Stimulated activated CD4-positive, alpha-beta T cell treated with anti-CD3 and anti-CD28 coated beads, Interleukin-15, amount 100 ng/mL, for 1 hour (primary cell): ENCODE results near the gene STRN3.

ENCODE experiments used
- DNase-seq, 2 donors: peaks; one replicate each; pipeline ENCODE4 v3.0.0-alpha.2; 2020; ENCODE audit warnings: low read depth in 1 of 2, low spot score in 1 of 2

Gene STRN3

DNA sequence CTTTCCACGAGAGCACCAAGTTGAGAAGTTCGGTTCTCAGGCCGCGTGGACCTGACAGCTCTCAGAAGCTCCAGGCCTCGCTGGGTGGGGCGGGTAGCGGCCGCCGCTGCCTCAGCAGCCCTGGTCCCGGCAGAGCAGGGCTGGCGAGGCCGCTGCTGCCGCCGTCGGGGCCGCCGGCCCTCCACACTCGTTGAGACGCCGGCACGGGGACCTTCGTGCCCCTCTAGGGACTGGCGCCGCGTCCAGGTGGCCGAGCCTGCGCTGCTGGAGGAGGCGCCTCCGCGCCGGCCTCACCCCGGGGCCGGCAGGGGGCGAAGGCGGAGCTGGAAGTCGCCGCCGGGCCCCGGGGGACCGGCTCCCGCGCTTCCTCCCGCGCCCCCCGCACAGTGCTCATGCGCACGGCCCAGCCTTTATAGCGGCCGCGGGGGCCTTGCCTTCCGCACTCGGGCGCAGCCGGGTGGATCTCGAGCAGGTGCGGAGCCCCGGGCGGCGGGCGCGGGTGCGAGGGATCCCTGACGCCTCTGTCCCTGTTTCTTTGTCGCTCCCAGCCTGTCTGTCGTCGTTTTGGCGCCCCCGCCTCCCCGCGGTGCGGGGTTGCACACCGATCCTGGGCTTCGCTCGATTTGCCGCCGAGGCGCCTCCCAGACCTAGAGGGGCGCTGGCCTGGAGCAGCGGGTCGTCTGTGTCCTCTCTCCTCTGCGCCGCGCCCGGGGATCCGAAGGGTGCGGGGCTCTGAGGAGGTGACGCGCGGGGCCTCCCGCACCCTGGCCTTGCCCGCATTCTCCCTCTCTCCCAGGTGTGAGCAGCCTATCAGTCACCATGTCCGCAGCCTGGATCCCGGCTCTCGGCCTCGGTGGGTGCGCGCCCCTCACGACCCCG, 151.8 kb downstream of the STRN3 start, which contains the start of gene COCH:
Gene COCH, plus strand, starts transcription at position 440 of the 879 bp plus-strand sequence. Its CDS starts 380 bp downstream, at position 820.
- no peak for DNase-seq

DNA sequence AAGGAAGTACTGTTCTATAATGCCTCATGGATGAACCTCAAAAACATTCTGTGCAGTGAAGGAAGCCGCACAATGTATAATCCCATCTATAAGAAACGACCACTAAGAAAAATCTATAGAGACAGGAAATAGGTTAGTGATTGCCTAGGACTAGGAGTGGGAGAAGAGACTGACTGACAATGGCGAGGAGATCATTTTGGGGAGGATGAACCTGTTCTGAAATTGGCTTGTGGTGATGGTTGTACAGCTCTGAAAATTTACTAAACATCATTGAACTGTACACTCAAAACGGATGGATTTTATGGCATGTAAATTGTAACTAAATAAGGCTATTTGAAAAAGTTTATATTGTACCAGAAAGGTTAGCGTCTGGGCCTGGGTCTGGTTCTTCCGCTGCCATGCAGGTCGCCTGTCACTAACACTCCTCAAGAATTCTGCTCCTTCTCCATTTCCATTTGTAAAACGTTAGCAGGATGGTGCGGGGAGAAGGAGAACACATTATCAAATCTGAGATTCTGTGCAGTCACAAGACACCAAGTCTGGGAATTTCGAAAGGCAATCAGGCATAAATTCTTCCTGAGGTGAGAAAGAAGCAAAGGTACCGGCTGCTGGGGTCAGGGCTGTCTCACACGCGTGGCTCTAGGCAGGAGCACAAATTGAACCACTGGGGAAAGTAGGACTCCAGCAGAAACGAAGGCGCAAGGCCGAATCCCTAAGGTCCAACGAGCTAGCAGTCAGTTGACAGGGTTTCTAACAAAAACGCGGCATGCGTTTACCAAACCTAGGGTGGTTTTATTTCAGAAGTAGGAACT, 152.7 kb downstream of the STRN3 start:
- no peak for DNase-seq

GRCh38 chr14:30872602-30873001, 153.6 kb downstream of the STRN3 start:
- no peak for DNase-seq

GRCh38 chr14:30869551-30870155, 156.5 kb downstream of the STRN3 start:
- no peak for DNase-seq

- no peak for DNase-seq
Observed at GRCh38 chr14:30868736-30869135, 157.4 kb downstream of the STRN3 start.

GRCh38 chr14:30864934-30865333, 161.2 kb downstream of the STRN3 start:
- DNase-seq: no peak

- DNase-seq: no peak
Observed at GRCh38 chr14:30861200-30861599, 165.0 kb downstream of the STRN3 start.

- DNase-seq: no peak
Observed at GRCh38 chr14:30855345-30856037, 170.7 kb downstream of the STRN3 start.

DNA sequence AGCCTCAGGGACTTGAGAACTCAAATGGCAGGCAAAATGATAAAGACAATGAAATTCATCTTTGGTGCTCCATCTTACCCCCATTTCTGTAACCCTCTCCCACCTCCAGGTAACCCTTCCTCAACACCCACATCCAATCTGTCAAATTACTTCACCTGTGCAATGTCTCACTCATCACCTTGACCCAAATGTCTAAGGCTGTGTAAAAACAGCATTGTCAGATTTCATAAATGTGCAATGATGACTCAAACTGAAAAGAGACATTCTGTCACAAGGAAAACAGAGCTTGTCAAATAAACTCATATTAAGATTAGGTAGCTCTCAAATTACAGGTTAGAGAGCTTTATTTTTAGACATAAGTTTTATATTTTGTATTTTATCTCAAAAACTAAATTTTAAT, 171.7 kb downstream of the STRN3 start:
- no peak for DNase-seq

GRCh38 chr14:30853946-30854345, 172.2 kb downstream of the STRN3 start:
- no peak for DNase-seq

DNA sequence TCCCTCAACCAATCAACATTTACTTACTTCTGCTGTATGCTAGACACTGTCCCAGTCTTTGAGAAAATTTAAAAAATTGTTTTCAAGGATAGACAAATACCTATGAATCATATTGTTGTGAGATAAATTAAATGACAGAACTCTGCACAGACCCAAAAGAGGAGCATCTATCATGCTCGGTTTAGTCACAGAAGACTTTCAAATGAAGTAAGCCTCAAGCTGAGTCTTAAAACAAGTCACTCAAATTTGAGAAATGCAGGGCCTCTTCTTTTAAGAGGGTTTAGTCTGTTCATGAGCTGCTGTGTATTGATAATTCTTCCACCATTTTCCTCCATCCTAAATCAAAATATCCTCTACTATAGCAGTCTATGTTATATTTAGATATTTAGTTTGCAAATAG, 176.2 kb downstream of the STRN3 start:
- no peak for DNase-seq

GRCh38 chr14:30849354-30849753, 176.8 kb downstream of the STRN3 start:
- DNase-seq: no peak

DNA sequence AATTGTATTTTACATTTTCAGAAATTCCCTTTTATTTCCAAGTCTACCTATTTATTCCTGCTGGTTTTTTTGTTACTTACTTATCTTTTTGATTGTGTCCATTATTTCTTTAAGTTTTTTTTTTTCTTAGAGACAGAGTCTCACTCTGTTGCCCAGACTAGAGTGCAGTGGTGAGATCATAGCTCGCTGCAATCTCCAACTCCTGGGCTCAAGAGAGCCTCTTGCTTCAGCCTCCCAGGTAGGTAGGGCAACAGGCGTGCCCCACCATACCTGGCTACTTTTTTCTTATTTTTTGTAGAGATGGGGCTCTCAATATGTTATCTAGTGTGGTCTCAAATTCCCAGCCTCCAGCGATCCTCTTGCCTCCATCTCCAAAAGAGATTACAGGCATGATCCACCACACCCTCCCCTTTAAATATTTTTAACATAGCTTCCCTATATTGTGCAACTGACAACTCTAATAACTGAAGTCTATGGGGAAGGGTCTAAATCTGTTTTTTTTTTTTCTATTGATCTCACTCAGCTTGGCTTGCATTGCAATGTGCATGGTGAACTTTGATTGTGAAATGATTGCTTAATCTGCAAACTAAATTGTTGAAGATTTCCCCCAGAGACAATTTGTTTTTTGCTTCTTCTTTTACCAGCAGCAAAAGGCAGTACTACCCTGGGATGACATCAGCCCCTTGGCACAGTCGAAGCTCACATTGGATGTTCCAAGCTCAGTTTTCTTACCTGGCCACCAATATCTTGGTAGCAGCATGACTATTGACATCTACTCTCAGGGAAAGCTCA, 177.5 kb downstream of the STRN3 start:
- no peak for DNase-seq
